HepG2 (cell line): Measurements from ENCODE around the gene LTB4R2. TPM values are rescaled to one million over a fixed set of nuclear protein-coding genes. Genes with fewer than 3 reads are reported as not detected.

Source experiments
- ATF7 ChIP-seq, 2 experiments: fragments of 450-650 bp in 1 of 2; sonication (generic) in 1 of 2; formaldehyde crosslinking in 1 of 2; IDR thresholded peaks; 2 replicates each; pipeline versions ENCODE4 v1.4.0 to v1.6.1; 2016 to 2020; ENCODE audit warnings: antibody characterized with exemption in 1 of 2, mild to moderate bottlenecking in 1 of 2, missing genetic modification reagents in 1 of 2
- GTF2F1 ChIP-seq: fragments of 150-350 bp; IDR thresholded peaks from 2 replicates; pipeline ENCODE4 v1.6.1; 2014; ENCODE audit warnings: low read length
- KLF9 ChIP-seq: IDR thresholded peaks from 2 replicates; pipeline ENCODE4 v1.6.1; 2016; ENCODE audit warnings: low read depth
- PHF5A ChIP-seq: IDR thresholded peaks from one replicate; pipeline ENCODE4 v1.6.1; 2018; ENCODE audit warnings: low read depth, missing genetic modification reagents; ENCODE audit not compliant: unreplicated experiment
- RAD21 ChIP-seq: fragments of 450-650 bp; formaldehyde crosslinking; IDR thresholded peaks from 2 replicates; pipeline ENCODE4 v1.5.0; 2020; ENCODE audit warnings: mild to moderate bottlenecking
- RBAK ChIP-seq: sonication (generic); formaldehyde crosslinking; IDR thresholded peaks from 2 replicates; pipeline ENCODE4 v1.5.1; 2020; ENCODE audit warnings: mild to moderate bottlenecking, missing genetic modification reagents
- TEAD2 ChIP-seq: sonication (generic); formaldehyde crosslinking; IDR thresholded peaks from 2 replicates; pipeline ENCODE4 v1.9.0; 2021; ENCODE audit warnings: missing genetic modification reagents
- TRAFD1 ChIP-seq: sonication (generic); formaldehyde crosslinking; IDR thresholded peaks from 2 replicates; pipeline ENCODE4 v1.5.1; 2020; ENCODE audit warnings: missing genetic modification reagents, mild to moderate bottlenecking, borderline replicate concordance
- ZMYM4 ChIP-seq: sonication (generic); formaldehyde crosslinking; IDR thresholded peaks from 2 replicates; pipeline ENCODE4 v1.8.1; 2023; ENCODE audit warnings: mild to moderate bottlenecking, missing genetic modification reagents
- ZNF331 ChIP-seq: sonication (generic); formaldehyde crosslinking; IDR thresholded peaks from 2 replicates; pipeline ENCODE4 v1.4.0; 2020; ENCODE audit warnings: missing genetic modification reagents
- ZNF576 ChIP-seq: sonication (generic); formaldehyde crosslinking; IDR thresholded peaks from 2 replicates; pipeline ENCODE4 v1.4.0; 2020; ENCODE audit warnings: mild to moderate bottlenecking, missing genetic modification reagents
- ZNF577 ChIP-seq: sonication (generic); formaldehyde crosslinking; IDR thresholded peaks from 2 replicates; pipeline ENCODE4 v1.4.0; 2020; ENCODE audit warnings: mild to moderate bottlenecking, low read depth, missing genetic modification reagents, borderline replicate concordance
- ZNF670 ChIP-seq: sonication (generic); formaldehyde crosslinking; IDR thresholded peaks from 2 replicates; pipeline ENCODE4 v1.8.0; 2022; ENCODE audit warnings: mild to moderate bottlenecking, missing genetic modification reagents, borderline replicate concordance
- ZNF724P ChIP-seq: sonication (generic); formaldehyde crosslinking; IDR thresholded peaks from 2 replicates; pipeline ENCODE4 v1.8.0; 2022; ENCODE audit warnings: missing genetic modification reagents, borderline replicate concordance
- ZNF839 ChIP-seq: sonication (generic); formaldehyde crosslinking; IDR thresholded peaks from 2 replicates; pipeline ENCODE4 v1.4.0; 2020; ENCODE audit warnings: missing genetic modification reagents, mild to moderate bottlenecking, borderline replicate concordance
- polyA plus RNA-seq, 8 experiments: library from polyadenylated mRNA; depleted of rRNA in 3 of 8; stranded (reverse) in 7 of 8; unstranded in 1 of 8; fragments of >200 nt; fragmentation: Illumina TruSeq in 4 of 8; extraction: Trizol in 4 of 8; gene quantifications; 2 replicates each; pipeline versions ENCODE4 v1.2.1 to v1.2.3, GENCODE V29; 2011 to 2016; ENCODE audit warnings: low read depth in 4 of 8, missing spikeins in 1 of 8, mixed read lengths in 1 of 8; ENCODE audit not compliant: insufficient read depth in 1 of 8
- total RNA-seq, 5 experiments: library from RNA; depleted of rRNA; stranded (reverse); fragments of >200 nt; fragmentation: Illumina TruSeq; extraction: Trizol; gene quantifications; 2 replicates each; pipeline ENCODE4 v1.2.3, GENCODE V29; 2016; ENCODE audit warnings: low read depth in 1 of 5
- TF ChIP-seq, protein P1 (sequence below): sonication (generic); formaldehyde crosslinking; IDR thresholded peaks from 2 replicates; pipeline ENCODE4 v1.4.0; 2020; ENCODE audit warnings: missing genetic modification reagents
- TF ChIP-seq, protein P2 (sequence below): sonication (generic); formaldehyde crosslinking; IDR thresholded peaks from 2 replicates; pipeline ENCODE4 v1.5.0; 2020; ENCODE audit warnings: missing genetic modification reagents, mild to moderate bottlenecking, borderline replicate concordance
- TF ChIP-seq, protein P3 (sequence below), 2 experiments: sonication (generic) in 1 of 2; formaldehyde crosslinking in 1 of 2; IDR thresholded peaks; 2 replicates each; pipeline versions ENCODE4 v1.4.0 to v1.6.1; 2016 to 2020; ENCODE audit warnings: borderline replicate concordance in 1 of 2, low read depth in 1 of 2, mild to moderate bottlenecking in 1 of 2, missing genetic modification reagents in 1 of 2

The LTB4R2 gene
- total and polyA plus RNA-seq, 2 of the 13 experiments (the other 11 are each of a cell fraction or from before 2014, with no cell fraction given): 3.9 to 6.9 TPM

GRCh38 chr14:24296341-24297157, 13.4 kb upstream of the LTB4R2 start (continued):
- TF ChIP-seq TRAFD1 (CRISPR knock-in tag): peak; percentile 51; the same call in 1 of the 2 replicates
- TF ChIP-seq, protein P1, sequence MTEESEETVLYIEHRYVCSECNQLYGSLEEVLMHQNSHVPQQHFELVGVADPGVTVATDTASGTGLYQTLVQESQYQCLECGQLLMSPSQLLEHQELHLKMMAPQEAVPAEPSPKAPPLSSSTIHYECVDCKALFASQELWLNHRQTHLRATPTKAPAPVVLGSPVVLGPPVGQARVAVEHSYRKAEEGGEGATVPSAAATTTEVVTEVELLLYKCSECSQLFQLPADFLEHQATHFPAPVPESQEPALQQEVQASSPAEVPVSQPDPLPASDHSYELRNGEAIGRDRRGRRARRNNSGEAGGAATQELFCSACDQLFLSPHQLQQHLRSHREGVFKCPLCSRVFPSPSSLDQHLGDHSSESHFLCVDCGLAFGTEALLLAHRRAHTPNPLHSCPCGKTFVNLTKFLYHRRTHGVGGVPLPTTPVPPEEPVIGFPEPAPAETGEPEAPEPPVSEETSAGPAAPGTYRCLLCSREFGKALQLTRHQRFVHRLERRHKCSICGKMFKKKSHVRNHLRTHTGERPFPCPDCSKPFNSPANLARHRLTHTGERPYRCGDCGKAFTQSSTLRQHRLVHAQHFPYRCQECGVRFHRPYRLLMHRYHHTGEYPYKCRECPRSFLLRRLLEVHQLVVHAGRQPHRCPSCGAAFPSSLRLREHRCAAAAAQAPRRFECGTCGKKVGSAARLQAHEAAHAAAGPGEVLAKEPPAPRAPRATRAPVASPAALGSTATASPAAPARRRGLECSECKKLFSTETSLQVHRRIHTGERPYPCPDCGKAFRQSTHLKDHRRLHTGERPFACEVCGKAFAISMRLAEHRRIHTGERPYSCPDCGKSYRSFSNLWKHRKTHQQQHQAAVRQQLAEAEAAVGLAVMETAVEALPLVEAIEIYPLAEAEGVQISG (CRISPR knock-in tag): peak; percentile 90
- TF ChIP-seq ZNF670 (CRISPR knock-in tag): no peak
- TF ChIP-seq ATF7 (IDR thresholded peaks at IDR 0.05): no peak
- TF ChIP-seq ATF7 (CRISPR knock-in tag; IDR thresholded peaks at IDR 0.05): peak; percentile 30; the same call in 1 of the 2 replicates
- peak; percentile 1; the same call in 1 of the 2 replicates for TF ChIP-seq ZMYM4 (CRISPR knock-in tag)
- TF ChIP-seq ZNF839 (CRISPR knock-in tag): peak; percentile 33; the same call in 1 of the 2 replicates
- TF ChIP-seq ZNF577 (CRISPR knock-in tag): no peak
- 0 out of 2 replicates have a peak, but pooled peaks have one; percentile 32 for TF ChIP-seq KLF9 (CRISPR knock-in tag)
- TF ChIP-seq RAD21: peak; percentile 97
- TF ChIP-seq, protein P2, sequence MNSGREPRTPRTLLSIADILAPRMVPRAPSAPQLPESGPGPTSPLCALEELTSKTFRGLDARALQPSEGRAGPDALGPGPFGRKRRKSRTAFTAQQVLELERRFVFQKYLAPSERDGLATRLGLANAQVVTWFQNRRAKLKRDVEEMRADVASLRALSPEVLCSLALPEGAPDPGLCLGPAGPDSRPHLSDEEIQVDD (CRISPR knock-in tag): no peak
- TF ChIP-seq PHF5A: no peak
- TF ChIP-seq ZNF576: 0 out of 2 replicates have a peak, but pooled peaks have one; percentile 69
- TF ChIP-seq RBAK (CRISPR knock-in tag): no peak
- peak; percentile 90 for TF ChIP-seq ZNF724P (CRISPR knock-in tag)
- TF ChIP-seq, protein P3, sequence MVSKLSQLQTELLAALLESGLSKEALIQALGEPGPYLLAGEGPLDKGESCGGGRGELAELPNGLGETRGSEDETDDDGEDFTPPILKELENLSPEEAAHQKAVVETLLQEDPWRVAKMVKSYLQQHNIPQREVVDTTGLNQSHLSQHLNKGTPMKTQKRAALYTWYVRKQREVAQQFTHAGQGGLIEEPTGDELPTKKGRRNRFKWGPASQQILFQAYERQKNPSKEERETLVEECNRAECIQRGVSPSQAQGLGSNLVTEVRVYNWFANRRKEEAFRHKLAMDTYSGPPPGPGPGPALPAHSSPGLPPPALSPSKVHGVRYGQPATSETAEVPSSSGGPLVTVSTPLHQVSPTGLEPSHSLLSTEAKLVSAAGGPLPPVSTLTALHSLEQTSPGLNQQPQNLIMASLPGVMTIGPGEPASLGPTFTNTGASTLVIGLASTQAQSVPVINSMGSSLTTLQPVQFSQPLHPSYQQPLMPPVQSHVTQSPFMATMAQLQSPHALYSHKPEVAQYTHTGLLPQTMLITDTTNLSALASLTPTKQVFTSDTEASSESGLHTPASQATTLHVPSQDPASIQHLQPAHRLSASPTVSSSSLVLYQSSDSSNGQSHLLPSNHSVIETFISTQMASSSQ (IDR thresholded peaks at IDR 0.05; ENCODE audit: low read depth): no peak
- TF ChIP-seq, protein P3 (CRISPR knock-in tag; IDR thresholded peaks at IDR 0.05; ENCODE audit: borderline replicate concordance): peak; percentile 38; the same call in 1 of the 2 replicates
- 0 out of 2 replicates have a peak, but pooled peaks have one; percentile 14 for TF ChIP-seq TEAD2 (CRISPR knock-in tag)
- peak; percentile 37; the same call in 1 of the 2 replicates for TF ChIP-seq ZNF331 (CRISPR knock-in tag)
- TF ChIP-seq GTF2F1: no peak
